CD4-positive, alpha-beta T cell treated with Interferon gamma for 1 hour (primary cell): ENCODE measurements around the gene KLHL29.

ENCODE experiments used
- DNase-seq: peaks from one replicate; pipeline ENCODE4 v3.0.0-alpha.2; 2020

KLHL29 gene

DNA sequence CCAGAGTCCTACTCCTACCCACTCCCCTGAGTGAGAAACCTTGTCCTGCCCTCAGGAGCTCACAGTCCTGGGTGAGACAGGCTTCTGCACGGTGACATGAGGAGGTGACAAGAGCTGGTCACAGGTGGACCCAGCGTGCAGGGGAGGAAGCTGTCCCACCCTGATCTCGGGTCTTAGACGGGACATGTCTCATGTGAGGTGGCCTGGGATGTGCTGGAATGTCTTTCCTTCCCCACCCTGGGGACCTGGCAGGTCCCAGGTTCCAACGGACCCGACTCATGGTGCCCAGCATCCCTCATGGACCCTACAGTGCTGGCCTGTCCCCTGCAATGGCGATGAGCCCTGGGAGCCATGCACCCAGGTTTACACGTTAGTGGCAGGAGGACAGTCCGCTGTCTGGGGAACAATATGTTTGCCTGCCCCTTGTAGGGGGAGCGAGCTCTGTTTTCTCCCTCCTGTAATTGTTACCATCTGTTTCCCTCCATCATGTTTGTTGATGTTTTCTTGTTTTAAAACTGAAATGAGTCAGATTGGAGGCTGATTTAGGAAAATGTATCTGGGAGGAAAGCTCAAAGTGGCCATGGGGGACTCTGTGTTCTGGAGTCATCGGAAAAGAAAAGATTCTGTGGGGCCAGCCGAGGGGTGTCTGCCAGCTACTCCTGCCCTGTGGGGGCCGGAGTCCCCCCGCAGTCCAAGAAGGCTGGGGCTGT, 238.1 kb downstream of the KLHL29 start:
- no peak for DNase-seq

DNA sequence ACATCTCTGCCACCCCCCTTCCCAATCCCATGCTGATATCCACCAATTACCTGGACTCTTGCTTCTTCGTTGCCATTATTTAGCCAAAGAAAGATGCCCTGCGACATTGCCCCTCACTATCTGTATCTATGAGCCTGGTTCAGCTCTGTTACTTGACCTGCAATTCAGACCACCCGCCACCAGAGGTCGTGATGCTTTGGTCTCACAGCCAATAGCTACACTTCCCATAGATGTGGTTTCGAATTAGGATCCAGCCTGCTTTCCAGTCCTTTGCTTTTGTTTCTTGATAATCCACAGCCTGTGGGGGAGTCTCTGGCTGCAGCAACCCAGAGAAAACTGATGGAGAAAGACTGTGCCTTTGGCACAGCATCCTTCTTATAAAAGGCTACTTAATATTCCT, 239.4 kb downstream of the KLHL29 start:
- no peak for DNase-seq

DNA sequence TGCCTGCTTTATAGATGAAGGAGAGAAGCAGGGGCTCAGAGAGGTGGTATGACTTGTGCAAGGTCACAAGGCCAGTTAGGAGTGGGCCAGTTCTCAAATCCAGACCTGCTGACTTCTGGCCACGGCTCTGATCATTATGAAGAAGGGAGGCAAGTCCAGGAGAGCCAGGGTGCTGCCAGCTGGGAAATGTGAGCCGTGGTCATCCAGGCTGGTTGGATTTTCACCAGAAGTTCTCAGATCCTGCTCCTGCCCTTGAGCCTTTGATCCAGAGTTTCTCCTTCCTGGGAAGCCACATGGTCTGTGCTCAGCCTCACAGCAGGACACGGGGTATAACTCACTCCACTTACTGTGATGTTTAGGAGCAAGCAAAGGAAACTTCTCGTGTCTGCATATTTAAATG, 239.9 kb downstream of the KLHL29 start:
- no peak for DNase-seq

DNA sequence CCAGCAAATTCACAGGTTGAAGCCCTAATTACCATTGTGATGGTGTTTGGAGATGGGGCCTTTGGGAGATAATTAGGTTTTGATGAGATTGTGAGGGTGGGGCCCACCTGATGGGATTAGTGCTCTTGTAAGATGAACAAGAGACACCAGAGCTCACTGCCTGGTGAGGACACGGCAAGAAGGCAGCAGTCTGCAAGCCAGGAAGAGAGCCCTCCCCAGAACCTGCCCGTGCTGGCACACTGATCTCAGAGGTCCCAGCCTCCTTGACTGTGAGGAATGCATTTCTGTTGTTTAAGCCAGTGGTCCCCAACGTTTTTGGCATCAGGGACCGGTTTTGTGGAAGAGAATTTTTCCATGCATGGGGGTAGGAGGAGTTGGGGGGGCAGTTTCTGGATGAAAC, 240.7 kb downstream of the KLHL29 start:
- no peak for DNase-seq

DNA sequence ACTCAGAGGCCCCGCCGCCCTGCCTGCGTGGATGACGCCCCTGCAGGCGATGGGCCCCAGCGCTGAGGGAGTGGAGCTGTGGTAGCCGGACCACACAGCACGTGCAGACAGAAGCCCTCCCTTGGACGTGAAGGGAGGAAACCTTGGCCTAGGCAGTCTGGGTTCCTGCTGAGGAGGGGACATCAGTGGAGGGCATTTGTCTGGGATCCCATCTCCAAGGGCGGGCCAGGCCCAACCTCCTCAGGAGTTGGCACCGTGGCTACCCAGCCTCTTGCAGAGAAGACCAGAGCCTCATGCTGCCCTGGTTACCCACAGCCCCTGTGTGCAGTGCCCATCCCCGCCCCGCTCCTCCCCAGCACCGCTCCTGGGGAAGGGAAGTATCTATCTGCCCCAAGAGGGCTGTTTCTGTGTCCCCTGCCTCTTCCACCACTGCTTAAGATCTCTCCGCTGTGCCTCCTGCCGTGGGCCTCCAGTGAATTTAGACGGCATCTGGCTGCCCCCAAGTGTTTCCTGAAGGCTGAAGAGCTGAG, 241.8 kb downstream of the KLHL29 start:
- DNase-seq, result no peak

DNA sequence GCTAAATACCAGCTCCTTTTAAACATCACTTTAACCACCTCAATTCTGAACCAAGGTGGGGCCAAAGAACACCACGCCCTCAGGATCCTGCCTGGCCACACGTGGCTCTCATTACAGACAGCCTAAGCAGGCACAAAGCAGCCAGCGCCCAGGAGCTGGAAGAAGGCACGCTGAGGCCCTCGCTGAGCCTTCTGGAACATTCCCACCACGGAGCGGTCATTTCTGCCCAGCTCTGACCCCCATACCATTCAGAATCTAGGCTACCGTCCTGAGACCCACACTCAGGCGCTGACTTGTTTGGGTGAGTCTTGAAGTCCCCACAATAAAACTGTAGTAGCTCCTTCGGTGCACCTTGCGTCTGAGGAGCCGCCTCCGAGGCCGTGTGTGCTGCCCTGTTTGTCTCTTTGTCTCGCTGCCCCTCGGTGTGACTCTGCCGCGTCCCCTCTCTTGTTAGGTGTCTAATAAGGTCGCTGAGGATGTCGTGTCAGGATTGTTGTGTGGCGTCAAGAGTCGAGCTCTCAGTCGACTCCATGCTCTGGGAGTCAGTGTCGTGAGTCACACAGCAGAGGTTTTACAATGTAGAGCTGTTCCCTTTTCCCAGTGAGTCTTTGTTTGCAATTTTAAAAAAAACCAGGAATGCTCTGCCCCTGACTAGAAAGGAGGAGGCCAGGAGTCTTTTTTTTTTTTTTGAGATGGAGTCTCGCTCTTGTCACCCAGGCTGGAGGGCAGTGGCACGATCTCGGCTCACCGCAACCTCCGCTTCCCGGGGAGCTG, 242.4 kb downstream of the KLHL29 start:
- DNase-seq, result no peak

DNA sequence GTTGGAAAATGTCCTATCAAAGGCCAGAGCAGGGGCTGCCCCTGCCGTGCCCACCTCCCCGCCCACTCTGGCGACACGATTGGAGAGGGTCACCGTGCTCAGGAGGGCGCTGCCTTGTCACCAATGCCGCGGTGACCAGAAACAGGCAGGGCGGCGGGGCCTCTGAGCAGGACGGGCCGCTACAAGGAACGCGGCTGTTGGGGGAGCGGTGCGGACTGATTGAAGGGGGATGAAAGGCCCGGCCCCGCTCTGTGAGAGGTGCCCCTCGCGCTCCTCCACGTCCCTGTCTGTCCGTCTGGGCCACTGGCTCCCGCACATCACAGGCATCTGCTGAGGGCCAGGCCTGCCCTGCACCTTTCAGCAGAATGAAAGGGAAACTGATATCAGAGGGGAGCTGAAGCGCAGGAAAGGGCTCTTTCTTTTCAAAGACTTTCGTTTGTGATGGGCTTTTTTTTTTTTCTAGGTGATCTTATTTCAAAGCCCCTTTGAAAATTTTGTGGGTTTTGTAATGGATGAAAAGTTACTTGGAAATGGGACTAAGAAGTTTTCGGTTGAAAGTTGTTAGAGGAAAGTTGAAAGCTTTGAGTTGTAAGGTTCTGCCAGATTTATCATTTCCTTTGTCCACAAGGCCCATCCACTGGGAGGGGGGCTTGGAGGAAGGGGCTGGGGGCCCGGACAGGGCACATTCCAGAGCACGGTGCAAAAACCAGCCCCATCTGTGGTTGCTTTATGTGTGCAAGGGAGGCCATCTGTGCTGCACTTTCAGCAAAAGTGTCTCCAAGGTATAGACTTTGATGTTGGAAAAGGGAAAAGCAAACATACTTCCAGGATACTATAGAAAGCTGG, 244.2 kb downstream of the KLHL29 start:
- DNase-seq, result no peak

DNA sequence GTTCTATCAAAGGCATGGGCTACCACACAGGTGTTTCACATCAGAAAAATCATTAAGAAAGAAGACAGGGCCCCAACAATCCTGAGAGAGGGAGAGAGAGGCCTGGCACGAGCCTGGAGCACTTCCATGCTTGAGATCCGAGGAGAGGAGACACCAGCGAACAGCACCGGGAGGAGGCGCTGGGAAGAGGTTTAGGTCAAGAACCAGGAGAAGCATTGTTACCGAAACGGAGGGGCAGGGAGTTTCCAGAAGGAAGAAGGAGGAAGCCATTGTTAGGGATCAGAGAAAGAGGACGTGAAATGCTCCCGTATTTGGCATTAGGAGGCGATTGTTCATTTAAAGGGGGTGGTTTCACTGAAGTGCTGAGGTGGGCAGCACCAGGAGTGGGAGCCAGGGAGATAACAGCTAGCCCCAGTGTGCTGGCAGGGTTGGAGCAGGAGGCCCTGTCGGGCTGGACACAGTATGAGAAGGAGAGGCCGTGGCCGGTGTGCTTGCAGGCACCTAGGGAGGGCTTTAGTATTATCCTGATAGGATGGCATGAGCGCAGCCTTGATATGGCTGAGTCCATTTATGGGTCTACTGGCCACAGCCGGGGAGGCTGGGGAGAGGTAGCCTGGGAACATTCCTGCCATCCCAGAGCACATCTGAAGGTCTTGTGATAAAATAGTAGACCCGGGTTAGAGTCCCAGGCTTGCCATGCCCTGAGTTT, 244.9 kb downstream of the KLHL29 start:
- DNase-seq, result no peak

DNA sequence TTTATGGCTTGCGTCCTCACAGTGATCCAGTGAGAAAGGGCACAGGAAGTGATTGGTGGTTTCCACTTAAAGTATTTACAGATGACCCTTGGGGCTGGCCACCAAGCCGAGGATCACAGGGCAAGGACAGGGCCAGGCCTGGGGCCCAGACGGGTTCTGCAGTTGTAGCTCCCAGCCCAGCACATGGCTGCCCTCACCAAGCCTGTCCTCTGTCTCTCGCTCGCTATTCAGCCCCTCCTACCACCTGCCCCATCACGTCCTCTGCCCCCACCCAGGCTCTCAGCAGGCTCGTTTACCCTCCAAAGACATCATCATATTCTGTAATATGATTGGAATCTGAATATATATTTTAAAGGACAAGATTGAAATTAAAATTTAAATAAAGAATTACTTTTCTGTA, 246.0 kb downstream of the KLHL29 start:
- DNase-seq, result no peak

DNA sequence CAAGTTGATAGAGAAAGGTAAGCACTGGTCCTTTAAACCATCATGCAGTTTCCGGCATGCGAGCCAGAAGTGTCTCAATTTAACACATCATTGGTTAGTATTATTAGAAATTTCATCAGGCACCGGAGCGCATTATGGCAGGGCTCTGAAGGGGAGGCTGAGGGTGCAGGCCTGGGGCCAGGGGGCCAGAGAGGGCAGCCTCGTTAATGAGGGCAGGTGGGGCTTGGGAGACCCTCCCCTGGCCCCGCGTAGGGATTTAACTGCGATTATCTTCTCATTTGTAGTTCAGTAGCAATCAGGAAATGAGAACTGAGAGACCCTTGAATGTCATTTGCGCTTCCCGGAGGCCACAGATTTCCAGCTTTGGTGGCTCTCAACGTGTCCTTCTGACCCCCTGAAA, 246.4 kb downstream of the KLHL29 start:
- no peak for DNase-seq

DNA sequence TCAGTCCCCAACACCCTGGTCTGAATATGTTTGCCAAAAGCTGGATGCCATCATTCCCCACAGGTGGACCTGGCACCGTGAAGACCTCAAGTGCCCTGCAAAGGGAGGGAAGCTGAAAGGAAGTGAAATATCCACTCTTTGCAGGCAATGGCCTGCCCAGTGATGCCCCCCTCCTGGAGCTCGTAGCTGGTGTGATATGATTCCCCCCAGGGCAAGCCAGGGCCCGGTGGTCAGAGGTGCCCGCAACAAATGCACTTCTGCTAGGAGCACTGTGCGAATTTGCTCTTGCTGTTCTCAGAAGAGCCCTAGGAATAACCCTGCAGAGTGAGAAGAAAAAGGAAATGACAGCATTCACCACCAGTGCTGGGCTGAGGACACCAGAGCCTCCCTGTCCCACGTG, 247.4 kb downstream of the KLHL29 start:
- DNase-seq, result no peak

DNA sequence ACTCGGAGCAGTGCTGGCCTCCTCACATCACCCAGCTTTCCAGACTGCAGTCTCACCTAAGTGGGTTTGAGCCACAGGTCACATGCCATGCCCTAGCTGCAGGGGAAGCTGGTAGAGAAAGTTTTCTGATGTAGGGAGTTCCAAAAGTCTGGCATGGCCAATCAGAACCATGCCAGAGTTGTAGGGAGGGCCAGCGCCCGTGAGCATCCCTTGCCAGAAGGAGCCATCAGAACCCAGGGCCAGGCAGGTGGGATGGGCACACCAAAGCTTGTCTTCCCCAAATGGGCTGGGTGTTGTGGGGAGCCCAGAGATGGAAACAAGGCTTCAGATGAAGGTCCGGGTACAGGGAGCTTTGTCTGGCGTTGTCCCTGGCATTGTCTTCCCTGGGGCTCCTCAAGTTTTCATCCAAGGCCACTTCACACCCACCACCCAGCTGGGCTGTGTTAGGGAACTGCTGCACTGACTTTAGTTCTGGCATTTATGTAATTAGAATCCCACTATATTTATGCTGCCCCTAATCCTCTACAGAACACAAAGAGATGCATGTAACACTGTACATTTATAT, 247.9 kb downstream of the KLHL29 start:
- no peak for DNase-seq

DNA sequence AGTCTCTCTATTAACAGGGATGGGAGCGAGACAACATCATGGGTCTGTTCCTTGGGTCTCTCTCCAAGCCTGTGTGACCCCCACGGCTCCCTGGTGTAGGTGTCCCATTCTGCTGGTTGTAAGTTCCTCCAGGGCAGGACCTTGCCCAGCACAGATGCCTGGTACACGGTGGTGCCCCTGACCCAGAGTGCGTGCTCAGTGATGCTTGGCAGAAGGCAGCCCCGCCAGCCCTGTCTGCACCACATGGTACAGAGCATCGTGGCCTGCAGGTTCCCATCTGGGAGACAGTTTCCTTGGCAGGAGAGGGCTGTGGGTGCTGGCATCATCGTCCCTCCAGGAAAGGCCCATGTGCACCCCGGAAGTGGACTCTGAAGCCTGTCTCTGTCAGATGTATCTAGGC, 249.0 kb downstream of the KLHL29 start:
- no peak for DNase-seq

DNA sequence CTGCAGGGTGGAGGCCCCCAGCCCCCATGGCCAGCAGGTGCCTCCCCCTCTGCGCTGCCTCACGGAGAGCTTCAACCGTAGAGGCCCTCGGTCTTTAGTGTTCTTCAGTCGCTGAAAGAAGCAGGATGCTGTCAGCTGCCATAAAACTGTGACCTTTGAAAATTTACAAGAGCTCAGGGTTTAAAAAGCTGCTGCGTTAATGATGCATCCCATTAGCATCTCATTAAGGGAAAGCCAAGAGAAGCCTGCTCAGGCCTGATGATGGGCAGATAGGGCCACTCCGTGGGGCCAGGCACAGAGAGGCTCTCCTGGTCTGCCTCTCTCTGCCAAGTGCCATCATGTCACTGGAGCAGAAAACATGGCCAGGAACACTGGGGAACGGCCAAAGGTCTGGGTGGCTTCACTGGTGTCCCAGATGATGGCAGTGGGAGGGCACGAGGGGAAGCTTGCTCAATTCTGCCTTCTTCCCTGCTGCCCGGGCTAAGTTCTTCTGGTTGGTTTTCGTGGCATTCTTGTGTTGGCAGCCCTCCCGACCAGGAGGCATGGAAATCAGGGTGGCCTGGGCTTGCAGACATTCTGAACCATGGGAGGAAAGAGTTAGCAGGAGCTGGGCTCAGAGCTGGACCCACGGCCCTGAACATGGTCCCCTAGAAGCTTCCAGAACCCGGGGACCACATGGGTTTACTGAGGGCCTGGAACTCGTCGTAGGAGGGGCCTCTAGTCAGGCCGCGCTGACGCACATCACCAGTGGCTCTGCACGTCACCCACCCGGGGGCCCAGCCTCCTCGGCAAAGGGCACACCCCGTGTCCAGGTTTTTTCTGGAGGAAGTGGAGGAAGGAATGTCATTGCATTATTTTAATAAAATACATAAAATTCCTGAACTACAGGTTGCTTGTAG, 250.7 kb downstream of the KLHL29 start:
- no peak for DNase-seq

DNA sequence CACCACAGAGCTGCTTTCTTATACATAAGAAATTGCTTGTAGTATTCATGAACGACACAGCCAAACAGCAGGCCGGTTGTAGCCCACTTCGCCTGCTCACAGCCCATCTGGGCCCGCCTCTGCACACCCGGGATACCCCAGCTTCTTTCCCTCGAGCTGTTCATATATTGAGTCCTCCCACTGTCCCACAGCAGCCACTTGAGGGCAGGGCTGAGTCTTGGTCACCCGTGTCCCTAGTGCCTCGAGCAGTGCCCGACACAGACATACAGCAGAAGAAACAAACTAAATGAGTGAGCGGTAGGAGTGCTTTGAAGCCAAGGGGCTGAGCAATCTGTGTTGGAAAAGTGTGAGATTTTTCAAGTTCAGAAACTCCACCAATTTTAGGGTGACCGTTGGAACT, 251.4 kb downstream of the KLHL29 start:
- DNase-seq, result no peak

DNA sequence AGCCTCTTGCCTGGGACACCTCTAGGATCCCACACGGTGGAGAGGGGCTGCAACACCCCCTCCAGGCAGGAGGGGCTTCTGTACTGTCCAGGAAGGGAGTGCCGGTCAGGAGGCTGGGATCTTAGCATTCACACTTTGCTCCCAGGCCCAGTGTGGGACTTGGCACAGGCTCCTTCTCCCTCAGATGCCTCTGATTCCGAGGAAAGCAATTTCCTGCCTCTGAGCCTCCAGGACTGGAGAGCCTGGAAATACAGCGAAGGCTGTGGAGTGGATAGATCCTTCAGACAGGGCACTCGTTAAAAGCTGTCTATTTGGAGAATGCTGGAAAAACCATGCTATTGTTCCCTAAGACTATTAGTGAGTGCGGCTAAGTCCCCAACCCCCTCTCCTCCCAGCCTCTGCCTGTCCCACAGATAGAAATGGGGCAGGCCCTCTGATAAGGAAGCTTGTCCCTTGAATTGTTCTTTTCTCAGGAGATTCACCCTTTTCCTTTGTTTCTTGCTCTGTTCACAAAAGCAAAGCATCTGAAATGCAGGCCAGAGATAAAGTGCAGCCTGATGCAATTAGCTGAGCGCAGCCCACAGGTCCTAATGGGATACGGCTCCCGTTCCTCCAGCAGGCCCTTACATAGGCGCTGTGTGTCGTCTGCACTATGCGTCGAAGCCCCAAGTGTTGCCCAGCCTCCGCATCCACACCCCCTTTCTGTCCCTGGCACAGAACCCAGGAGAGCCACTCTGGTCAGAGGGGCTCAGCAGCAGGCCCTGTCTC, 252.2 kb downstream of the KLHL29 start:
- no peak for DNase-seq

DNA sequence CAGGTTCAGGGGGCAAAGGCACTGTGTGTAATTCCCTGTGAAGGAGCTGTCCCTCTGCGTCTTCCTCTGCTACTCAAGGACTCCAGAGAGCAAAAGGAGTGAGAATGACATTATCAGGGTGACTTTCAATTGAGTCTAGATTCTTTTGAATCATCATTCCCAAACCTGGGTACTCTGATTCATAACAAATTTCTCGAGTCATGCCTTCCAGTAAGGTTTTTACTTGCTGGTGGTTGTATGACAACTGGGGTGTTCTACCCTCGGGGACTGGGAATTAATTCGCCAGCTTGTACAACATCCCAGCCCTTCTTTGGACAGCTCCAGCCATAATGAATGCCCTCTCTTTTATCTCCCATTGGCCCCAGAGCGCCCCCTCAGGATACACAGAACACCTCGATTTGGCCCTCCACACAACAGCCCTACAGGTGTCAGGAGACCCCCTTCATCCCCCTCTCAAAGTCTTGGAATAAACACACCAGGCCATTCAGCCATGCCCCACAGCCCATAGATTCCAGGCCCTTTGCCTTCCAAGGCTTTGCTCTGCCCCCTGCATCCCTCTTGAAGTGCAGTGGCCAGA, 254.5 kb downstream of the KLHL29 start:
- no peak for DNase-seq

DNA sequence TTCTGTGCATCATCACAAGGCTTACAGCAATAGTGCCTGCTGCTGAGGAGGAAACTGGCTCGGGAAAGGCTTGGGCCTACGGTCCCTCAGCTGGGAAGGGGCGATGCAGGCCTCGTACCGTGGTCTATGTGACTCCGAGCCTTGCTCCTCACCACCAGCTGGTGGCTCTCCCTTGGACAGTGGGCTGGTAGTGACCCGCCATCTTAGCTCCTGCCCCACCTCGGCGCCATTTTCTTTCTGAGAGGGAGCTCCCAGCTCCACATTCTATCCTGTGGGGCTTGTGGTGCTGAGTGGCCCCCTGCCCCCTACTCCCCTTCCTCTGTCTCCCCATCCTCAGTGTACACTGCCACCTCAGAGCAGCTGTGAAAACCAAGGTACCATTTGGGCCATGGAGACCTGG, 255.7 kb downstream of the KLHL29 start:
- no peak for DNase-seq

DNA sequence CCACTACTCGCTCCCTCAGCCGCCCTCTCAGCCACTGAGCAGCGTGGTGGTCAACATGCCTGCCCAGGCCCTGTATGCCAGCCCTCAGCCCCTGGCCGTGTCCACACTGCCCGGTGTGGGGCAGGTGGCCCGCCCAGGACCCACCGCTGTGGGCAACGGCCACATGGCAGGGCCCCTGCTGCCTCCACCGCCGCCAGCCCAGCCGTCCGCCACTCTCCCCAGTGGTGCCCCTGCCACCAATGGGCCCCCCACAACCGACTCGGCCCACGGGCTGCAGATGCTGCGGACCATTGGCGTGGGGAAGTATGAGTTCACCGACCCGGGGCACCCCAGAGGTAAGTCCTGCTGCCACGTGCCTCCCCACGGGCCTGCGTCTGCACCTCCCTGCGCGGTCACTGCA, 257.5 kb downstream of the KLHL29 start:
- no peak for DNase-seq

DNA sequence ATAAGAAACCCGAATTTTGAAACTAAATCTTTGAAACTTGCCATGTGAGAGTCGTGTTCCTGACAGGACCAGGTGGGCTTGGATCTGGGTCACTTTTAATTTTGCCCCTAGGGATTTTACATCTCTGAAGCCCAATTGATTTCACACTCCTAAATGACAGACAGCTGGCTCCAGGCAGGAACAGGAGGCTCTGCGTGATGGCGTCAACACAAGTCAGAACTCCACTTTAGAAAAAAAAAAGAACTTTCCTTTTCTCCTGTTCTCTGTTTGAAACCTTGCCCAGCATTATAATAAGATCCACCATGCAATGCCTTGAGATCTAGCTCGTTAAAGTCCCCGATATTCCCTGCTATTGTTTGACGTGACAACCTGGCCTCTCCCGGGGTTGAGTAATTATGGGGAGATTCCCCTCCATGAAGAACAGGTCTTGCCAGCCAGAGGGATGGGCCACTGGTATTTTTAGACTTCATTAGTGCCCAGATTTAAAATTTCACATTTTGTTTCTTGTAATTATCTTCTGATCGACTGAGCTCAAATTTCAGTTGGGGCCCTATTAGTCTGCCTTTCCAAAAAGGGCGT, 260.3 kb downstream of the KLHL29 start:
- DNase-seq, result no peak
